K562 (cell line): ENCODE results near the gene DNAH8. TPM values are rescaled to one million over a fixed set of nuclear protein-coding genes. Genes with fewer than 3 reads are reported as not detected.

Experiments
- CCAR2 ChIP-seq: fragments of 200-400 bp; formaldehyde crosslinking; IDR thresholded peaks from 2 replicates; pipeline ENCODE4 v1.6.1; 2017; ENCODE audit warnings: mild to moderate bottlenecking, low read depth, low read length
- CHD1 ChIP-seq: fragments of 200-600 bp; sonication (generic); IDR thresholded peaks from one replicate; pipeline ENCODE4 v1.6.1; 2012; ENCODE audit warnings: mild to moderate bottlenecking, moderate library complexity, low read length, inconsistent platforms
- ELF2 ChIP-seq: fragments of 250-450 bp; sonication (Bioruptor Pico); IDR thresholded peaks from 2 replicates; pipeline ENCODE4 v1.5.0; 2021; ENCODE audit warnings: mild to moderate bottlenecking
- ESRRA ChIP-seq: fragments of 450-650 bp; IDR thresholded peaks from 2 replicates; pipeline ENCODE4 v1.6.1; 2014; ENCODE audit warnings: low read depth, mild to moderate bottlenecking, moderate library complexity, borderline replicate concordance
- FOXJ2 ChIP-seq: fragments of 200-800 bp; sonication (Bioruptor generic); IDR thresholded peaks from 2 replicates; pipeline ENCODE4 v1.6.1; 2016; ENCODE audit warnings: missing genetic modification characterization, missing compliant biosample characterization
- HNRNPLL ChIP-seq: fragments of 200-400 bp; formaldehyde crosslinking; IDR thresholded peaks from 2 replicates; pipeline ENCODE4 v1.6.1; 2017; ENCODE audit warnings: low read length, low read depth, mild to moderate bottlenecking; ENCODE audit not compliant: poor library complexity, severe bottlenecking
- KDM2B ChIP-seq: fragments of 250-450 bp; sonication (Bioruptor Pico); IDR thresholded peaks from 2 replicates; pipeline ENCODE4 v1.8.0; 2021; ENCODE audit warnings: mild to moderate bottlenecking, moderate library complexity
- MCM5 ChIP-seq: fragments of 450-650 bp; IDR thresholded peaks from 2 replicates; pipeline ENCODE4 v1.6.1; 2016; ENCODE audit warnings: low read depth
- SAFB2 ChIP-seq: fragments of 200-400 bp; formaldehyde crosslinking; IDR thresholded peaks from 2 replicates; pipeline ENCODE4 v1.6.1; 2018; ENCODE audit warnings: borderline replicate concordance, low read length, low read depth, moderate library complexity; ENCODE audit not compliant: severe bottlenecking
- SP1 ChIP-seq: sonication (generic); formaldehyde crosslinking; IDR thresholded peaks from 2 replicates; pipeline ENCODE4 v1.8.1; 2022; ENCODE audit warnings: mild to moderate bottlenecking, missing genetic modification reagents
- XRCC5 ChIP-seq: fragments of 200-400 bp; formaldehyde crosslinking; IDR thresholded peaks from 2 replicates; pipeline ENCODE4 v1.6.1; 2017; ENCODE audit warnings: low read depth, mild to moderate bottlenecking, low read length
- ZFX ChIP-seq: sonication (generic); formaldehyde crosslinking; IDR thresholded peaks from 2 replicates; pipeline ENCODE4 v1.8.0; 2022; ENCODE audit warnings: mild to moderate bottlenecking, missing genetic modification reagents, moderate library complexity
- ZNF124 ChIP-seq: sonication (generic); formaldehyde crosslinking; IDR thresholded peaks from 2 replicates; pipeline ENCODE4 v1.8.1; 2022; ENCODE audit warnings: missing genetic modification reagents
- ZNF140 ChIP-seq: fragments of 250-450 bp; sonication (Bioruptor Pico); IDR thresholded peaks from 2 replicates; pipeline ENCODE4 v1.8.0; 2021; ENCODE audit warnings: moderate library complexity, mild to moderate bottlenecking, inconsistent platforms
- ZNF23 ChIP-seq: fragments of 250-450 bp; sonication (Bioruptor Pico); IDR thresholded peaks from 2 replicates; pipeline ENCODE4 v1.4.0; 2020; ENCODE audit warnings: mild to moderate bottlenecking
- ZNF324 ChIP-seq: fragments of 250-450 bp; sonication (Bioruptor Pico); IDR thresholded peaks from 2 replicates; pipeline ENCODE4 v1.4.0; 2020; ENCODE audit warnings: mild to moderate bottlenecking
- ZNF785 ChIP-seq: fragments of 250-450 bp; sonication (Bioruptor Pico); IDR thresholded peaks from 2 replicates; pipeline ENCODE4 v1.4.0; 2020; ENCODE audit warnings: mild to moderate bottlenecking
- polyA plus RNA-seq, 8 experiments: library from polyadenylated mRNA; depleted of rRNA in 4 of 8; stranded (reverse) in 5 of 8; unstranded in 3 of 8; fragments of >200 nt; fragmentation: Nextera tagmentation in 2 of 8; fragmentation: Illumina TruSeq in 1 of 8; extraction: Ambion mirVana in 2 of 8; extraction: Trizol in 1 of 8; gene quantifications; 2 replicates each; pipeline versions ENCODE4 v1.2.1 to v1.2.3, GENCODE V29; 2011 to 2014; ENCODE audit warnings: inconsistent platforms in 1 of 8, missing spikeins in 1 of 8
- total RNA-seq, 7 experiments: library from RNA; depleted of rRNA in 6 of 7; stranded (reverse); fragments of >200 nt in 6 of 7; fragmentation: Illumina TruSeq in 2 of 7; extraction: Trizol in 2 of 7; gene quantifications; 2 replicates each; pipeline versions ENCODE4 v1.2.1 to v1.2.3, GENCODE V29; 2011 to 2021; ENCODE audit warnings: low replicate concordance in 1 of 7
- TF ChIP-seq, protein P1 (sequence below): fragments of 450-650 bp; IDR thresholded peaks from 2 replicates; pipeline ENCODE4 v1.6.1; 2016; ENCODE audit warnings: mild to moderate bottlenecking
- TF ChIP-seq, protein P2 (sequence below): fragments of 250-450 bp; sonication (Bioruptor Pico); IDR thresholded peaks from 2 replicates; pipeline ENCODE4 v1.6.1; 2021; ENCODE audit warnings: mild to moderate bottlenecking
- TF ChIP-seq, protein P3 (sequence below): fragments of 450-650 bp; IDR thresholded peaks from 2 replicates; pipeline ENCODE4 v1.6.1; 2016; ENCODE audit warnings: borderline replicate concordance
- TF ChIP-seq, protein P4 (sequence below): sonication (generic); formaldehyde crosslinking; IDR thresholded peaks from 2 replicates; pipeline ENCODE4 v1.8.0; 2022; ENCODE audit warnings: mild to moderate bottlenecking, low read depth, missing genetic modification reagents
- TF ChIP-seq, protein P5 (sequence below): fragments of 450-650 bp; formaldehyde crosslinking; IDR thresholded peaks from 2 replicates; pipeline ENCODE4 v1.4.0; 2020; ENCODE audit warnings: mild to moderate bottlenecking, mixed read lengths

DNAH8 gene
- total and polyA plus RNA-seq, 9 of the 15 experiments (the other 6 are each of a cell fraction or from before 2014, with no cell fraction given) = 1.2 to 4.2 (median 2.9) TPM

DNA sequence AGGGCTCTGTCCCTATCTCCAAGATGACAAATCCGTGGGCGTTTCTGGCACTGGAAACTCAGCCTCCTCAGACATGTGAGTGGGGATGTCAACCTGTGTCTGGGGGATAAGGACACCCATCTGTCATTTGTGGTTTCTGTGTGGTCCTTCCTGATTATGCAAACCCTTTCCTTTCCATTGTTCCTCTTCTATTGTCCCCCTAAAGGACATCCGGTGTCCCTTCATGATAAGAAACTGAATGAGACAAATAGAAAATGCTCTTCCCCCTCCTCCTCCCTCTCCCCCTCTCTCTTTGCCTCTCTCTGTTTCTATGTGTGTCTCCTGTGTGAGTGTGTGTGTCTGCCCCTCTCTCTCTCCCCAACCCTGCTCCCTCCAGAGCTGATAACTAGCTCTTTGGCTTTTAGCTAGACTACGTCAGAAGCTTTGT lies 322.0 kb downstream of the DNAH8 start (continued):
- TF ChIP-seq ZNF140 (CRISPR knock-in tag) (no peak), ZNF124 (no peak), ZNF23 (CRISPR knock-in tag) (no peak), ZFX (no peak), ZNF324 (CRISPR knock-in tag) (no peak), SAFB2 (no peak), KDM2B (CRISPR knock-in tag) (no peak), CHD1 (no peak), MCM5 (no peak), ESRRA (no peak; the same call in 1 of the 2 replicates), CCAR2 (no peak), HNRNPLL (no peak), ELF2 (CRISPR knock-in tag) (no peak), XRCC5 (no peak), SP1 (CRISPR knock-in tag) (0 out of 2 replicates have a peak, but pooled peaks have one; percentile 41), FOXJ2 (no peak), ZNF785 (CRISPR knock-in tag) (no peak)
- TF ChIP-seq, protein P1, sequence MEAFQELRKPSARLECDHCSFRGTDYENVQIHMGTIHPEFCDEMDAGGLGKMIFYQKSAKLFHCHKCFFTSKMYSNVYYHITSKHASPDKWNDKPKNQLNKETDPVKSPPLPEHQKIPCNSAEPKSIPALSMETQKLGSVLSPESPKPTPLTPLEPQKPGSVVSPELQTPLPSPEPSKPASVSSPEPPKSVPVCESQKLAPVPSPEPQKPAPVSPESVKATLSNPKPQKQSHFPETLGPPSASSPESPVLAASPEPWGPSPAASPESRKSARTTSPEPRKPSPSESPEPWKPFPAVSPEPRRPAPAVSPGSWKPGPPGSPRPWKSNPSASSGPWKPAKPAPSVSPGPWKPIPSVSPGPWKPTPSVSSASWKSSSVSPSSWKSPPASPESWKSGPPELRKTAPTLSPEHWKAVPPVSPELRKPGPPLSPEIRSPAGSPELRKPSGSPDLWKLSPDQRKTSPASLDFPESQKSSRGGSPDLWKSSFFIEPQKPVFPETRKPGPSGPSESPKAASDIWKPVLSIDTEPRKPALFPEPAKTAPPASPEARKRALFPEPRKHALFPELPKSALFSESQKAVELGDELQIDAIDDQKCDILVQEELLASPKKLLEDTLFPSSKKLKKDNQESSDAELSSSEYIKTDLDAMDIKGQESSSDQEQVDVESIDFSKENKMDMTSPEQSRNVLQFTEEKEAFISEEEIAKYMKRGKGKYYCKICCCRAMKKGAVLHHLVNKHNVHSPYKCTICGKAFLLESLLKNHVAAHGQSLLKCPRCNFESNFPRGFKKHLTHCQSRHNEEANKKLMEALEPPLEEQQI = peak; percentile 91
- TF ChIP-seq, protein P2, sequence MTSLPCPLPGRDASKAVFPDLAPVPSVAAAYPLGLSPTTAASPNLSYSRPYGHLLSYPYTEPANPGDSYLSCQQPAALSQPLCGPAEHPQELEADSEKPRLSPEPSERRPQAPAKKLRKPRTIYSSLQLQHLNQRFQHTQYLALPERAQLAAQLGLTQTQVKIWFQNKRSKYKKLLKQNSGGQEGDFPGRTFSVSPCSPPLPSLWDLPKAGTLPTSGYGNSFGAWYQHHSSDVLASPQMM (CRISPR knock-in tag) = no peak
- TF ChIP-seq, protein P3, sequence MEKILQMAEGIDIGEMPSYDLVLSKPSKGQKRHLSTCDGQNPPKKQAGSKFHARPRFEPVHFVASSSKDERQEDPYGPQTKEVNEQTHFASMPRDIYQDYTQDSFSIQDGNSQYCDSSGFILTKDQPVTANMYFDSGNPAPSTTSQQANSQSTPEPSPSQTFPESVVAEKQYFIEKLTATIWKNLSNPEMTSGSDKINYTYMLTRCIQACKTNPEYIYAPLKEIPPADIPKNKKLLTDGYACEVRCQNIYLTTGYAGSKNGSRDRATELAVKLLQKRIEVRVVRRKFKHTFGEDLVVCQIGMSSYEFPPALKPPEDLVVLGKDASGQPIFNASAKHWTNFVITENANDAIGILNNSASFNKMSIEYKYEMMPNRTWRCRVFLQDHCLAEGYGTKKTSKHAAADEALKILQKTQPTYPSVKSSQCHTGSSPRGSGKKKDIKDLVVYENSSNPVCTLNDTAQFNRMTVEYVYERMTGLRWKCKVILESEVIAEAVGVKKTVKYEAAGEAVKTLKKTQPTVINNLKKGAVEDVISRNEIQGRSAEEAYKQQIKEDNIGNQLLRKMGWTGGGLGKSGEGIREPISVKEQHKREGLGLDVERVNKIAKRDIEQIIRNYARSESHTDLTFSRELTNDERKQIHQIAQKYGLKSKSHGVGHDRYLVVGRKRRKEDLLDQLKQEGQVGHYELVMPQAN = no peak
- TF ChIP-seq, protein P4, sequence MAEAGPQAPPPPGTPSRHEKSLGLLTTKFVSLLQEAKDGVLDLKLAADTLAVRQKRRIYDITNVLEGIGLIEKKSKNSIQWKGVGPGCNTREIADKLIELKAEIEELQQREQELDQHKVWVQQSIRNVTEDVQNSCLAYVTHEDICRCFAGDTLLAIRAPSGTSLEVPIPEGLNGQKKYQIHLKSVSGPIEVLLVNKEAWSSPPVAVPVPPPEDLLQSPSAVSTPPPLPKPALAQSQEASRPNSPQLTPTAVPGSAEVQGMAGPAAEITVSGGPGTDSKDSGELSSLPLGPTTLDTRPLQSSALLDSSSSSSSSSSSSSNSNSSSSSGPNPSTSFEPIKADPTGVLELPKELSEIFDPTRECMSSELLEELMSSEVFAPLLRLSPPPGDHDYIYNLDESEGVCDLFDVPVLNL (CRISPR knock-in tag) = no peak
- TF ChIP-seq, protein P5, sequence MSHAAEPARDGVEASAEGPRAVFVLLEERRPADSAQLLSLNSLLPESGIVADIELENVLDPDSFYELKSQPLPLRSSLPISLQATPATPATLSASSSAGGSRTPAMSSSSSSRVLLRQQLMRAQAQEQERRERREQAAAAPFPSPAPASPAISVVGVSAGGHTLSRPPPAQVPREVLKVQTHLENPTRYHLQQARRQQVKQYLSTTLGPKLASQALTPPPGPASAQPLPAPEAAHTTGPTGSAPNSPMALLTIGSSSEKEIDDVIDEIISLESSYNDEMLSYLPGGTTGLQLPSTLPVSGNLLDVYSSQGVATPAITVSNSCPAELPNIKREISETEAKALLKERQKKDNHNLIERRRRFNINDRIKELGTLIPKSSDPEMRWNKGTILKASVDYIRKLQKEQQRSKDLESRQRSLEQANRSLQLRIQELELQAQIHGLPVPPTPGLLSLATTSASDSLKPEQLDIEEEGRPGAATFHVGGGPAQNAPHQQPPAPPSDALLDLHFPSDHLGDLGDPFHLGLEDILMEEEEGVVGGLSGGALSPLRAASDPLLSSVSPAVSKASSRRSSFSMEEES = no peak
